Inflammatory macrophage treated with lipopolysaccharide for 4 hours (primary cell): ENCODE results near the gene ELFN1.

Source experiments
- DNase-seq: peaks from one replicate; pipeline ENCODE4 v3.0.0-alpha.2; 2020

ELFN1 gene

DNA sequence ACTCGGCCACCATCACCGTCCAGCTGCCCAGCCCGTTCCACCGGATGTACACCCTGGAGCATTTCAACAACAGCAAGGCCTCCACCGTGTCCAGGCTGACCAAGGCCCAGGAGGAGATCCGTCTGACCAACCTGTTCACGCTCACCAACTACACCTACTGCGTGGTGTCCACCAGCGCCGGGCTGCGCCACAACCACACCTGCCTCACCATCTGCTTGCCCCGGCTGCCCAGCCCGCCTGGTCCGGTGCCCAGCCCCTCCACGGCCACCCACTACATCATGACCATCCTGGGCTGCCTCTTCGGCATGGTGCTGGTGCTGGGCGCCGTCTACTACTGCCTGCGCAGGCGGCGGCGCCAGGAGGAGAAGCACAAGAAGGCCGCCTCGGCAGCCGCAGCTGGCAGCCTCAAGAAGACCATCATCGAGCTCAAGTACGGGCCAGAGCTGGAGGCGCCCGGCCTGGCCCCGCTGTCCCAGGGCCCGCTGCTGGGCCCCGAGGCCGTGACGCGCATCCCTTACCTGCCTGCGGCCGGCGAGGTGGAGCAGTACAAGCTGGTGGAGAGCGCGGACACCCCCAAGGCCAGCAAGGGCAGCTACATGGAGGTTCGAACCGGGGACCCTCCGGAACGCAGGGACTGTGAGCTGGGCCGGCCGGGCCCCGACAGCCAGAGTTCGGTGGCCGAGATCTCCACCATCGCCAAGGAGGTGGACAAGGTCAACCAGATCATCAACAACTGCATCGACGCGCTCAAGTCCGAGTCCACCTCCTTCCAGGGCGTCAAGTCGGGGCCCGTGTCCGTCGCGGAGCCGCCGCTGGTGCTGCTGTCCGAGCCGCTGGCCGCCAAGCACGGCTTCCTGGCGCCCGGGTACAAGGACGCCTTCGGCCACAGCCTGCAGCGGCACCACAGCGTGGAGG lies 75.8 kb downstream of the ELFN1 start:
- DNase-seq: no peak

DNA sequence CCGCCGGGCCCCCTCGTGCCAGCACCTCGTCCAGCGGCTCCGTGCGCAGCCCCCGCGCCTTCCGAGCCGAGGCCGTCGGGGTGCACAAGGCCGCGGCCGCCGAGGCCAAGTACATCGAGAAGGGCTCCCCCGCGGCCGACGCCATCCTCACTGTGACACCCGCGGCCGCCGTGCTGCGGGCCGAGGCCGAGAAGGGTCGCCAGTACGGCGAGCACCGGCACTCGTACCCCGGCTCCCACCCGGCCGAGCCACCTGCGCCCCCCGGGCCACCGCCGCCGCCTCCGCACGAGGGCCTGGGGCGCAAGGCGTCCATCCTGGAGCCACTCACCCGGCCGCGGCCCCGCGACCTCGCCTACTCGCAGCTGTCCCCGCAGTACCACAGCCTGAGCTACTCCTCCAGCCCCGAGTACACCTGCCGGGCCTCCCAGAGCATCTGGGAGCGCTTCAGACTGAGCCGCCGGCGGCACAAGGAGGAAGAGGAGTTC lies 76.5 kb downstream of the ELFN1 start:
- no peak for DNase-seq

DNA sequence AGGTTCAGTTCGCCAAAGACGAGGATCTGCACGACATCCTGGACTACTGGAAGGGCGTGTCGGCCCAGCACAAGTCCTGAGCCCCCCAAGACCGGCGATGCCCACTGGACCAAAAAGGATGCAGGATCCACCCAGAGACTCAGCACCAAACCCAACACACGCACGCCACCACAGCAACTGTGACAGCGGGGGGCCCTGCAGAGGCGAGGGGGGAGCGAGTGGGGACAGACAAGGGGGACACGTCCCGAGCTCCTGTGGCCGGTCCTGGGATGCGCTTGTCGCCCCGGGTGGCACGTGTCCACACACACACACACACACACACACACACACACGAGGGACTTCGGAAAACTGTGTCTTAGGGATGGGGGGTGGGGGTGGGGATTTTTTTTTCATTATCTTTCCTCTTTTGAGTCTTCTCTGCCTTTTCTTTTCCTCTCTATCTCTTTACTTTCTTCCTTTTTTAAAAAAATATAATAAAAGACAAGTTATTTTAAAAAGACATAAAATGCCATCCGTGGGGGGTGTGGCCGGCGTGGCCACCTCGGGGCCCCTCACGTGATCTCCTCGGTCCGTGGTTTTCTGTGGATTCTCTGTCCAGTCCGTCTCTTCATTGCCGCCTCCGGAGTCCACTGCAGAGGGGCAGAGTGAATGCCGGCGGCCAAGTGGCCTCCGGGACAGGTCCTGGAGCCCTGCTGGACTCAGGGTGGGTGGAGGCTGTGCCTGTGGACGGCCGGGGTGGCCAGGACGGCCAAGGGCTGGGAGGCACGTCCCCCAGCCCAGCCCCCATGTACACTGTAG lies 77.1 kb downstream of the ELFN1 start:
- no peak for DNase-seq

DNA sequence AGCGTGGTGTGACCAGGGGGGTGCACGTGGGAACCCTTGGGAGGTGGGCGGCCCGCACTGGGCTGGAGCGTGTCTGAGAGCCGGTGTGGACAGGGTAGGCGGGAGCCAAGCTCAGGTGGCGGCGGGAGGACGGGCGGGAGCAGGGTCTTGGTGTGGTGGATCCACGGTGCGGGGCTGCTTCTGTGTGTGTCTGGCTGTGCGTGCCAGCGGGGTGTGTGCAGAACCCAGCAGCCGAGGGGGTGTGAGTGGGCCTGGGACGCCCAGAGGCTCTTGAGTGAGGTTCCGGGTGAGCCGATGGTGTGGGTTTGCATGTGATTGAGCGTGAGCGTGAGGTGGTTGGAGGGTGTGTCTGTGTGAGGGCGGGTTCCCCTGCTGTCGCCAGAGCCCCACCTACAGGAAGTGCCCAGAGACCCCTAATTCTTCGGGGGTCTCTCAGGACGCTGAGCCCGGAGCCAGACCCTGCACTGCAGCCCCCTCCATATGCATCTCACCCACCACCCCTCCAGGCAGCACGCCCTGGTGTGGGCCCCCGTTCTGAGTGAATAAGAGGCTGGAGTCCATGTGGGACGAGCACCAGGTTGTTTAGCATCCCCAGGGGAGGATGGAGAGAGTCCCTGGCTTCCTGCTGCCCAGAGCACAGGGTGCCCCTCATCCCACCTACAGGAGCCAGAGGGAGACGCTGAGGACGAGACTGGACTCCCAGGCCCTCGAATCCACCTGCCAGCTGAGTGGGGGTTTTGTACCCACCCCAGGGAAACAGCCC lies 78.2 kb downstream of the ELFN1 start:
- no peak for DNase-seq

DNA sequence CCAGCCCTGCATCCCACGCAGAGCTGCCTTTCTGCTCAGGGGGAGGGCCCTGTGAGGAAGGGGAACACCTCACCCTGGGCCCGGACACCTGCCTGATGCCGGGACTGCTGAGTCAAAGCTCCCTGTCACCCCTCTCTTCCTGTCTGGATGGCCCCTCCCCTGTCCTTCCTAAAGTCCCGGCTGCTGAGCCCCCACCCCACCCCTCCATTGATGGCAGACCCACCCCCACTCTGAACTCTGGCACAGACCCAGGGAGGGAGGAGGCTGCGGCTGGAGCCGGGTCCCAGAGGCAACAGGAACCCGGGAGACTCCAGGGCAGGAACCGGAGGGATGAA lies 78.7 kb downstream of the ELFN1 start:
- DNase-seq: no peak

DNA sequence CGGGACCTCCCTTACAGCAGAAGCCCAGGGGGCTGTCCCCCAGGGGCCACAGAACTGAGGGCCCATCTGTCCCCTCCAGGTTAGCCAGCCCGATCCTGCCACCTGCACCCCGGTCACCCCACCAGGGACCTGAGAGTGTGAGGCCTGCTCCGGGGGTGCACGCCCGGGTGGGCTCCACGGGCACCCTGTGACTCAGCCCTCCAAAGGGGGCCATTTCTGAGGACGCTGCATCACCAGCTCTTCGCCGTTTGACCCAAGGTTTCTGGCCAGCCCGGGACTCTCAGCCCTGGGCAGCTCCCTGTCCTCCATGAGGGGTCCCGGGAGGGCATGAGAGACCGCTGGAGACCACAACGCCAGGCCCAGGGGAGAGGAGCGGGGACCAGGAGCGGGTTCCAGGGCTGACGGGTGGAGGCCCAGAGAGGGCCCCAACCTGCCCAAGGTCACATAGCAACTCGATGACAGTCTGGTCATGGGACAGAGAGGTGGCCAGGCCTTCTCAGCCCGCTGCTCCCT lies 79.3 kb downstream of the ELFN1 start:
- no peak for DNase-seq

DNA sequence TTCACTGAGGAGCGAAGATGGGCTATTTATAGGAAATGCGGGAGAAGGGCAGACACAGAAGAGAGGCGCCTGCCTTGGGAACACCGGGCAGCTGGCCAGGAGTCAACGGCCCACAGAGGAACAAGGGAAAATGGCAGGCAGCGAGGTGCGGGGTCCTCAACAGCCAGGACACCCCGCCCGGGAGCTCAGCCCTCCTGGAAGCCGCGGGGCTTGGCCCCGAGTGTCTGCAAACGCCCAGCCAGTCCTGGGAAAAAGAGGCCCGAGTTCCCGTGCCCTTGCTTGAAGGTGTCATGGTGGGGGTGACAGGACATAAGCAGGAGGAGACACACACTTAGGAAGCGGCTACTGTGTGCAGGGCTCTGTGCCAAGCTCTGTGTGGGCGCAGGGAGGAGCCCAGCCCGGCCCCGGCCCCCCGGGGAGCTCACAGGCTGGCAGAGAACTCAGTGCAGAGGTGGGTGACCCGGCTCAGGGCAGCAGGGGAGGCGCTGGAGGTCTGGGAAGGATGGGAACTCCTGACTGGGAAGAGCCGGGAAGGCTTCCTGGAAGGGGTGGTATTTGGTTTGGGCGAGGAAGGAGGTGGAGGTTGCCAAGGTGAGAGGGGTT lies 79.9 kb downstream of the ELFN1 start:
- DNase-seq: no peak

DNA sequence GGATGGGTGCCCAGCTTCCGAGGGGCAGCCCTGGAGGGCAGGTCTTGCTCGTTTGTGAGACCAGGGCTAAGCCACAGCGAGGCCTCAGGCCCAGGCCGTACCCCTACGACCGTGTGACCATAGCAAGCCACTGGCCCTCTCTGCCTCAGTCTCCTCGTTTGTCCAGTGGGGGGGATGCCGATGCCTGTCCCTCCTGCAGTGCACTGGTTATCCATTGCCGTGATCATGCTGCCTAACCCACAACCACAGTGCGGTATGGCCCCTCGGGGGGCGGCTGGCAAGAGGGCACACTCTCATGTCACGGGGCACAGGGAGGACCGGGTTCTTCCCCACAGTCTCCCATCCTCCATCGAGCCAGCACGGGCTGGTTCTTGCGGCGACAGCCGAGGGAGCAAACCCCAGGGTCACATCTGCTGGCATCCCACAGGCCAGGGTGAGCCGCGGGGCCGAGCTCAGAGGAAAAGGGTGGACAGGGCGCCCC lies 80.5 kb downstream of the ELFN1 start:
- no peak for DNase-seq

DNA sequence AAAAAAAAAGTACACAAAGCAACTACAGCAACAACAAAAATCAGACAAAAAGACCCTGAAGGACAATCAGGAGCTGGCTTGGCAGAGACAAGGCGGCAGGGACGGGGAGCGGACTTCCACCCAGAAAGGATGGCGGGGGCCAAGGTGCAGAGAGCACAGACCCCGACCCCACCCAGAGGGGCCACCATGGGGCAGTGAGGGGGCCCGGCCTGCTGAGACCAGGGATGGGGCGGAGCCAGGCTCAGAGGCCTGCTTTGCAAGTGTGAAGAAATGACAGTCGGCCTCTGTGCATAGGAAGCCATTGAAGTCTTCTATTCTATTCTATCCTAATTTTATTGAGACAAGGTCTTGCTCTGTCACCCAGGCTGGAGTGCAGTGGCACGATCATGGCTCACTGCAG lies 82.0 kb downstream of the ELFN1 start:
- no peak for DNase-seq

DNA sequence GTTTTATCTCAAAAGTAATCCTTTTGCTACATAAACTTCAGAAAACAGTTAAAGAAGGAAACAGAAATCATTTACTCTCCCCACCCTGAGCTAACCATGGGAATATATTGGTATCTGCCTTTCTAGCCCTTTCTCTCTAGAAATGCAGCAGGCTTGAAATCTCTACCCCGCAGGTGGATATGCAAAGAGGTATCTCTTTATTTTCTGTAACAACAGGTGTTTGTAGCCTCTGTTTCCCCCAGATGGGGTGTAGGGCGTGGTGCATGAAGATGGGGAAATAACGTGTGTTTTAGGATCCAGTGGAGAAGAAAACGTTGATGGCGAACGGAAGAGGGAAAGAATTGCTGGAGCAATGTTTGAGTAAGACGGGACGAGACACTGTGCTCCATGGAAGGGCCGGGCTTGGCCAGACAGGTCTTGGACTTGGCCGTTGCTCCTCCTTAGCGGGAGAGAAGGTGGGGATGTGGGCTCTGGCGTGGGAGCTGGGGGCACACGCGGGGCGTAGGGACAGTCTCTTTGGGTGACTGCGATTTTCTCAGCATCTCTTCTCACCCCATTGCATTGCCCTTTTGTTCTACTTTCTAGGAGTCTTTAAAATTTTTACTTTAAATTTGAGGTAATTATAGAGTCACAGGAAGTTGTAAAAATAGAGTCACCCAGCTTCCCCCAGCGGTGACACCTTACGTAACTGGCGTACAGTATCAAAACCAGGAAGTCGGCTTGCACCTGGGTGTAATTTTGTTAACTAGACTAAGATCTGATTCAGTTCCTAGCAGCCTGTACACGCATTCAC lies 82.9 kb downstream of the ELFN1 start:
- DNase-seq: no peak

DNA sequence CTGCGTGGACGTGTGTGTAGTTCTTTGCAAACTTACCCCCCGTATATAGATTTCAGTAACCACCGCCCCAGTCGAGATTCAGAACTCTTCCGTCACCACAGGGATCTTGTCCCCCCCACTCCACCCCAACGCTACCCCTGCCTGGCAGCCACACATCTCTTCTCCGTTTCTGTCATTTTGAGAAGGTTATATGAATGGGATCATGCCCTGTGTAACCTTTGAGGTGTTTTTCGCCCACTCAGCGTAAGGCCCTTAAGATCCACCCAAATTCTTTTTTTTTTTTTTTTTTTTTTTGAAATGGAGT lies 83.4 kb downstream of the ELFN1 start:
- DNase-seq: no peak

DNA sequence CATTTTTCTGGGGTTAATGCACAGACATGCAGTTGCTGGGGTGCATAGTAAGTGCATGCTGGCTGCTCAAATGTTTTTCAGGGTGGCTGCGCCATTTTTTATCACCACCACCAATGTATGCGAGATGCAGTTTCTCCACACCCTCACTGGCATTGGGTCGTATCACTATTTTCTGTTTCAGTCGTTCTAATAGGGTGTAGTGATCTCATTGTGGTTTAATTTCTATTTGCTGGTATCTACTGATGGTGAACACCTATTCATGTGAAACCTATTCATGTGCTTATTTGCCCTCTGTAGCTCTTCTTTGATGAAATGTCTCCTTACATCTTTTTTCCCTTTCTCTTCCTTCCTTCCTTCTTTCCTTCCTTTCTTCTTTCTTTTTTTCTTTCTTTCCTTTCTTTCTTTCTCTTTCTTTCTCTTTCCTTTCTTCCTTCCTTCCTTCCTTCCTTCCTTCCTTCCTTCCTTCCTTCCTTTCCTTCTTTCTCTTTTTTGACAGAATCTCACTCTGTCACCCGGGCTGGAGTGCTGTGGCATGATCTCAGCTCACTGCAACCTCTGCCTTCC lies 84.3 kb downstream of the ELFN1 start:
- DNase-seq: no peak

DNA sequence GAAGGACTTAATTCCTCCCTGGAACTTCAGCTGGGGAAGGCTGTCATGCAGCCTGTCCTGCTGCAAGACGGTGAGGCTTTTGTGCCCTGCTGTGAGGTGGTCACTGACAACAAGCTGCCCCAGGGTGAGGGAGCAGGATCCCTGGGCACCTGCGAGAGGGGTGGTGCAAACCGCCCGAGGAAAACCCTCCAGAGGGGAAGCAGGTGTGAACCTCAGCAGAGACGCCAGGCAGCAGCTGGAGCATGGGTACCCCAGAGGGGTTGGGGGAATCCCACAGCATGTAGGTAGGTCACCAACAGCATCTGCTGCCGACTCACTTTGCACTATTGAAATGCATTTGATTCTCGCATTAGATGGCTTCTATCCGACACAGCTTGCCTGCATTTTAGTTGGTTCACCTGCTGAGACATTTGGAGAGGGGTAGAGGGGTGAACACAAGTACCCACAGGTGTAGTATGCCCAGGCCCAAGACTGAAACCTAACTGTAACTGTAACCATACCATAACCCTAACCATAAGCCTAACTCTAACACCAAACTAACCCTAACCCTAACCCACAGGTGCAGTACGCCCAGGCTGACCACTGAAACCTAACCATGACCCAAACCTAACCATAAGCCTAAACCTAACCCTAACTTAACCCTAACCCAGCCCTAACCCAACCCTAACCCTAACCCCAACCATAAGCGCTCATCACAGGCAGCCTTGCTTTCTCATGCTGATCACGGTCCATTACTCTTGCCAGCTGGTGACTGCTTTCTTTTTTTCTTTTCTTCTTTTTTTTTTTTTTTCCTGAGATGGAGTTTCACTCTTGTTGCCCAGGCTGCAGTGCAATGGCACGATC lies 85.9 kb downstream of the ELFN1 start:
- no peak for DNase-seq

DNA sequence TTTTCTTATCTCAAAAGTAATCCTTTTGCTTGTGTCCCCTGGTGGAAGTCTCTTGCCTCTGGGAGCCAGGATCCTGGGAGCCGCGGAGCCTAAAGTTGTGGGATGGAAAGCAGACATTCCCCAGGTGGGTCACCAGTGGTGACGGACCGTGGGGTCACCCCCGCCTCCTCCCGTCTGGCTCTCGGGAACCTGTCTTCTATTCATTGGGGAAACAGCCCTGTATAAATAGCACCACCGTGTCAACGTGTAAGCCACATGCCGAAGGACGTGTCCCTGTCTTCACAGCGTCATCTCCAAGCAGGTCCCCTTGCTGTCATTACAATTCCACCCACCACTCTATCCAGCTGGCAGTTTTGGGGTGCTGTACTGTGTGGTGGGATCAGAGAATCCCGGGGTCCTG lies 87.5 kb downstream of the ELFN1 start:
- DNase-seq: no peak

DNA sequence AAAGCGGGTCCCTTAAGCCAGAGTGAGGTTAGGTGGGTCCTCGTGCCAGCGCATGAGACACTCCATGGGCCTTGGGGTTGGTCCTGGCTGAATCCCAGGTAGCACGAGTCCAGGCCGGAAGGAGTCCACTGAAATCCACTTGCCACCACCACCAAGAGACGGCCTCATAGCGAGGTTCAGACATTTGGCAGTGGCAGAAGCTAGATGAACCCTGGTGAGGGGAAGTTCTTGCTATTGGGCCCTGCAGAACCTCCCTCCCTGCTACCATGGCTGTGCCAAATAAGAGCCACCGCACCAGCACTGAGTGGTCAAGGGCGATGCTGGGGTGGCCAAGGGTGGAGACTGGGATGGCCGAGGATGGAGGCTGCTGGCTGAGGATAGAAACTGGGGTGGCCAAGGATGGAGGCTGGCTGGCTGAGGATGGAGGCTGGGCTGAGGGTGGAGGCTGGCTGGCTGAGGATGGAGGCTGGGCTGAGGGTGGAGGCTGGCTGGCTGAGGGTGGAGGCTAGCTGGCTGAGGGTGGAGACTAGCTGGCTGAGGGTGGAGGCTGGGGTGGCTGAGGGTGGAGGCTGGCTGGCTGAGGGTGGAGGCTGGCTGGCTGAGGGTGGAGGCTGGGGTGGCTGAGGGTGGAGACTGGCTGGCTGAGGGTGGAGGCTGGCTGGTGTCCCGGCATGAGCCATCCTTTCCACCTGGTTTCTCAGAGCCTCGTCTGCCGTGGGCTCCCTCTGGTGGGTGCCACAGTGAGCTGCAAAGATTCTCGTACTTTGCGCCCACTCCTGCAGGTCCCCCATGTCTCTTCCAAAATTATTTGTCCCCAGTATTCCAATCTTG lies 88.2 kb downstream of the ELFN1 start:
- peak; percentile 12 for DNase-seq

DNA sequence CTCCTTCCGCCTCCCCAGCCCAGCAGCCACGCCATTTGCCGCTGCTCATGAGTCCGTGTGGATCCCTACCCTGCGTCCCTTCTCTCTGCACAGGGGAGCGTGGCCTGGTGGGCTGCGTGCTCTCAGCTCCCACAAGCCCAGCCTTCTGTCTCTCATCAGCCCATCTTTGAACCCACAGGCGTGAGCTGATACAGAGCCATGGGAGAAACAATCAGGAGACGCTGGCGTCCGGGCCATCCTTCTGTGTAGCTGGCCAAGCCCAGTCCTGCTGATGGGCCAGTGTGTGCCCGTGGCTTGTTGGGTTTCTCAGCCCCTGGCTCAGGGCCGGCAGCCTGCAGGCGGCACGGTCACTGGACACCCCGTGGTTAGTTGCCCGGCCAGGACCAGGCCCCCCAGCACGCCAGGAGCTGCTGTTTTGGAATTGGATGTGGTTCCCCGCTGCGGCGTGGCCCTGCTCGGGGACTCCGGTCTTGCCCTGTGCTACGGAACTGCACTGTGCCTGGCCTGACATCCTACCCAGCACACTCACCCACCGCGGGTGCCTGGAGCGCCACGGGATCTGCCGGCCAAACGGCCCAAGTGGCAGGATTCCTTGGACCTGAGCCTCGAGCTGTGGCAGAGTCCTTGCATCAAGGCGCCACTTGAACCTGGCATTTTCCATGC lies 88.9 kb downstream of the ELFN1 start:
- no peak for DNase-seq

DNA sequence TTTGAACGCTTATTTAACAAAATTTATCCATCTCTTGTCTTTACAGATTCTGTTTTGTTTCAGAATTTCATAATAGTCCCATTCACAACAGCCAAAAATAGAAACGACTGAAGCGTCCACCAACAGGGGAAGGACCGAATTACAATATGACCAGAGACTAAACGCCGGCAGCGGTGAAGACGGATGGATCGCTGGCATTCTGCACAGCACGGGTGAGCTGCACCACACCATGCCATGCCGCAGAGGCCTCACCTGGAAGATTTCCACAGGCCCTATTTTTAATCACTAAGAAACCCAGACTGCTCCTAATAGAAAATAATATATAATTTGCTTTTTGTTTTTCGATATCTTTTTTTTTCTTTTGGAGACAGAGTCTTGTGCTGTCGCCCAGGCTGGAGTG lies 91.0 kb downstream of the ELFN1 start:
- no peak for DNase-seq

DNA sequence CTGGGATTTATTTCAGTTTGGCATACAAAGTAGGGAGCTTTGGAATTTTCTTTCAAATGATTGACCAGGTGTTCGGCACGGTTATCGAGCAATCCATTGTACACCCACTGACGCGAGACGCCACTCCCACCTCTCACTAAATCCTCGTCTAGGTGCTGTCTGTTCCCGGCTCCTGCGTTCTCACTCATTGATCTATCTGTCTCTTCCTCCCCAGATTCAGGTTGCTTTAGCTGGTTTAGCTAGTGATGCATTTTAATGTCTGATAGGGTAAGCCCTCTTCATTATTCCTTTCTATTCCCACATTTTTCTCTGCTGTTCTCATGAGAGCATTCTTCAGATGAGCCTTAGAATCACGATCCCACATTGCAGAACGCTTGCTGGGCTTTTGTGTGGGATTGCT lies 91.7 kb downstream of the ELFN1 start:
- no peak for DNase-seq
